ENCODE results near the gene ARHGAP4.

Gene ARHGAP4

GRCh38 chrX:153884136-153884535, 41.9 kb downstream of the ARHGAP4 start:
- FAIRE-seq: peak; percentile 67
- DNase-seq (ENCODE audit: insufficient read length, low spot score): no peak

DNA sequence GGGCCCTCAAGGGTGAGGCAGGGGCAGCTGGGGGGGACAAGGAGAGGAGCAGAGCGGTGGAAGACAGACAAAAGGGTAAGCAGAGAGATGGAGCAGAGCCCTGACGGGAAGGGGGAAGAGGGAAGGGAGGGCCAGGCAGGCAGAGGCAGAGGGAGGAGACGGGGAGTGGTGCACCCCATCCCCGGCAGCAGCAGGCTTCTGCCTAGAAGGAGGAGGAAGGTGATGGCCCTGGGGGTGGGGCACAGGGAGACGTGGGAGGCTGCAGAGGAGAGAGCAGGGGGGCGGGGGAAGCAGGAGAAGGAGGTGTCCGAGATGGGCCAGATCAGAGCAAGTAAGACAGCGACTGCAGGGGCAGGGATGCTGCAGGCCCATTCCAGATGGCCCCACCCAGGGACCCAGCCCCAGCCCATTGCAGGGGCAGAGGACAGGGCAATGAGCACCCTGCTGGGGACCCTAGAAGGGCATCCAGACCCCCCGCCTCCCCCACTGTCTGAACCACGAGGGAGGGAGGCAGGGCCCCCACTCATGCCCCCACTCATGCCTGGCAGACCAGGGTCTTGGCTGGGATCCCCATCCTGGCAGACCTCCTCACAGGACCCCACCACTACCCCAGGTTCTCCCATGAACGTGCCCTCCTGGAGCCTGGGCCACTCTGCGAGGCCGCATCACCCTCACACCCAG, 42.8 kb downstream of the ARHGAP4 start:
- DNase-seq (ENCODE audit: insufficient read length, low spot score): no peak
- no peak for FAIRE-seq

- FAIRE-seq: no peak
- no peak for DNase-seq (ENCODE audit: insufficient read length, low spot score)
These were observed 43.5 kb downstream of the ARHGAP4 start for GRCh38 chrX:153882557-153882956.

- no peak for DNase-seq (ENCODE audit: insufficient read length, low spot score)
- no peak for FAIRE-seq
These were observed 44.0 kb downstream of the ARHGAP4 start for GRCh38 chrX:153882086-153882498.

GRCh38 chrX:153881281-153881680, 44.8 kb downstream of the ARHGAP4 start:
- no peak for DNase-seq (ENCODE audit: insufficient read length, low spot score)
- no peak for FAIRE-seq

DNA sequence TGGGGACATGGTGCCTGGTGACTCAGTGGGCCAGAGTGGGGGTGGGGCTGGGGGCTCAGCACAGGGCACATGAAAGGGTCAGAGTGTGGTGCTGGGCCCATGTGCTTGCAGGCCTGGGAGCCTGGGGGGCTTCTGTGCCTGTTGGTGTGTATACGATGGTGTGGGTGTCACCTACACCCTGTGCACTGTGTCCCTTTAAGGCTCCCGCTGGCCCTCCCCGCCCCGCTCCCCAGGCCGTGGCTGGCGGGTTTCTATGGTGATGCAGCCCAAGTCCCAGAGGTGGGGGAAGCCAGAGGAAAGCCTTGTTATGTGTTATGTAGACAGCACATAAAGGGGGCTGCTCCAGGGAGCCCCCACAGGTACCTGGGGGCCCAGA, 45.6 kb downstream of the ARHGAP4 start:
- DNase-seq (ENCODE audit: insufficient read length, low spot score): no peak
- FAIRE-seq: no peak

- no peak for DNase-seq (ENCODE audit: insufficient read length, low spot score)
- FAIRE-seq: no peak
These were observed 46.2 kb downstream of the ARHGAP4 start for GRCh38 chrX:153879741-153880439.

GRCh38 chrX:153878969-153879653, 47.0 kb downstream of the ARHGAP4 start:
- no peak for DNase-seq (ENCODE audit: insufficient read length, low spot score)
- FAIRE-seq: peak; percentile 84

DNA sequence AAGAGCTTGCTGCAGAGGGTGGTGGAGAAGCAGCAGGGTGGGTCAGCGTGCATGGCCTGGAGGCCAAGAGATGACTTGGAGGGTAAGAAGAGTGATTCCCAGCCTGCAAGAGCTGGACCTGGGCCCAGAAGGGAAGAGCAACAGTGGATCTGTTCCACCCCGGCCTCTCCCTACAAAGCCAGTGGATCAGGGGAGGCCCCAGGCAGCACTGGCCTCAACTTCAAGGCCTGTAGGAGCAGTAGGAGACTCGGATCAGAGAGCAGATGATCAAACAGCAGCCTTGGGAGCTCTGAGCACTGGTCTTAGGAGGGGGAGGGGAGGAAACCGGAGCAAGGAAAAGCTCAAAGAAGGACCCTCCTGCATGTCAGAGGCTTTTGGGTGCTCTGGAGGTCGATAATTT, 47.7 kb downstream of the ARHGAP4 start:
- DNase-seq (ENCODE audit: insufficient read length, low spot score) (no peak), FAIRE-seq (no peak)

- DNase-seq (ENCODE audit: insufficient read length, low spot score) (no peak), FAIRE-seq (no peak)
These were observed 48.3 kb downstream of the ARHGAP4 start for GRCh38 chrX:153877571-153878261.

DNA sequence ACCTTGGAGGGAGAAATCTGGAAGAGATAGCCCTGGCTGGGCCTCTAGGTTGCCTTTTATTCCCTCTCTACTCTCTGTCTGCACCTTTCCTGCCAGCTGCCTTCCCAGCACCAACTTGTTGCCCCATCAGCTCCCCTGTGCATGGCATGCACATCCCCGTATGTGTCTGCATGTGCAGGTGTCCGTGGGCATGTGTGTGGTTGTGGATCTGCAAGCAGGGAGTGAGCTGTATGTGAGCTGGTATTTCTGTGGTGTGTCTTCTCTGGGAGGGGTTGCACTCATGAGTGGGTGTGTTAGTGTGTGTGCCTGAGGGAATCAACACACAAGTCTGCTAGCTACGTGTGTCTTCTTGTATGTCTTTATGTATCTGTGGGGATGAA, 50.0 kb downstream of the ARHGAP4 start:
- FAIRE-seq: no peak
- DNase-seq (ENCODE audit: insufficient read length, low spot score): no peak

DNA sequence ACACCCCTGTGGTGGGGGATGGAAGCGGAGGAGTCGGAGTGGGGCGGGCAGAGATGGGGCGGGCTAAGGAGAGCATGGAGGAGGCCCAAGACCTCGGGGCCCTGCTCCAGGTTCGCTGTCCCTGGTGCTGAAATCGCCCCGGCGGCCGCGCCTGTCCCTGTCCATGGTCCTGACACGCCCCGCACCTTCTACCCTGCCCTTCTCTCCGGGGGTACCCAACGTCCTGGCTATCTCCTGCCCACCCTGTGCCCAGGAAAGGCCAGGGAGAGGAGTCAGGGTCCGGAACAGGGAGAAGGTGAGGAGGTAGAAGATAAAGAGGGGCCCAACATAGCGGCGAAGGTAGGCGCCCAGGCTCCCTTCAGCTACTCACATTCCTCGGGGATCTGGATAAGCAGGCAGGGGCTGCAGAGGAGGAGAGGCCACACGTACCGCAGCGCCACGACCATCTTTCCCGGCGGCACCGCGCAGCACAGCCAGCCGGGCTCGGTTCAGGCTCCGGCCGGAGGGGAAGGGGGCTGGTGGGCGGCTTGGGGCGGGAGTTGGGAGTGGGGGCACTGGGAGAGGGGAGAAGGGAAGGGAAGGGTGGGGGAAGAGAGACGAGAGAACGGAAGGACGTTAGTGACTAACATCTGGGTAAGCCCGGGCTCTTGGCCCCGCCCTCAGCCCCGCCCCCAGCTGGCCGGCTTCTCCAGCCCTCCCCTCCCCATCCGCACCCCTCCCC, 50.5 kb downstream of the ARHGAP4 start:
- FAIRE-seq: peak; percentile 76
- DNase-seq (ENCODE audit: insufficient read length, low spot score): peak; percentile 62

DNA sequence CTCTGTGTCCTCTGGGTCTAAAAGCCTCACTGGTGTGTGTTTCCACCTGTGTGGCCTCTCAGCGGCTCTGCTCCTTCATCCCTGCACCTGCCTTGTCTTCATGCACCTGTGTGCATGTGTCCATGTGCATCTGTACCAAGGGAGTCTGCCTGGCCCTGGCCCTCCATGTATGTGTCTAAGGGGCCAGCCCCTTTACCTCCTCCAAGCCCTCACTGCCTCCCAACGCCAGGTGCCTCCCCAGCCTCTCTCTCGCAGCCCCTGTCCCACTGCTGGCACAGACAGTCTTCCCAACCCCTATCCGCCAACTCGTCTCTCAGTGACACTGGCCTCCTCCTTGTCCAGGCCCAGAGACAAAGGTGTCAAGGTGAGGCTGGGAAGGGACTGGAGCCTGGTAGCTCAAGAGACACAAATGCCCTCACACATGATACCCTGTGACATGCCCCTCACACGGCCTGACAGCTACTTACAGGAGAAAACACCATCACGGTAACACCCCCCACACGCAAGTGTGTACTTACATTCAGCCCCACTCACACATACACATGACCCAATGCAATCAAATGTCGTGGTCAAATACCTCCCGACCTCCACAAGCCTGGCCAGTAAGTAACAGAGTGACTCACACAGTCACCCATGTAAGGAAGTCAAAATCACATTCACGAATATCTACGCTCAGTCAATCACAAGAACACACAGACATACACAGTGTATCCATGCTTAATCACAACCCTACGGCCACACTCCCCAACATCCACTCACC, 51.5 kb downstream of the ARHGAP4 start:
- no peak for FAIRE-seq

DNA sequence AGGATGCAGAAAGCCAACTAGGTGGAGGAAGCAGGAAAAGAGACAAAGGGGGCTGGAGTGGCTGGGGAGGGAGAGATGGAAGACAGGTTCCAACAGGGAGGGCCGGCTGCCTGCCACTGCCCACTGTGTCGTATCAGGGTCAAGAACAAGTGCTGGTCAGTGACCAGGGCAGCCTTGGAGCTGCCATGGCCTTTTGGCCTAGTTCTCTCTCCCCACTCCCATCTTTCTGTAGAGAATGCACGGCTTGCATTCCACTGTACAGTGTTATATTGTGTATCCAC, 52.0 kb downstream of the ARHGAP4 start:
- FAIRE-seq: no peak
- no peak for DNase-seq (ENCODE audit: insufficient read length, low spot score)

More for the DNA sequence above, 51.5 kb downstream of the ARHGAP4 start:
- DNase-seq (ENCODE audit: insufficient read length, low spot score): no peak

DNA sequence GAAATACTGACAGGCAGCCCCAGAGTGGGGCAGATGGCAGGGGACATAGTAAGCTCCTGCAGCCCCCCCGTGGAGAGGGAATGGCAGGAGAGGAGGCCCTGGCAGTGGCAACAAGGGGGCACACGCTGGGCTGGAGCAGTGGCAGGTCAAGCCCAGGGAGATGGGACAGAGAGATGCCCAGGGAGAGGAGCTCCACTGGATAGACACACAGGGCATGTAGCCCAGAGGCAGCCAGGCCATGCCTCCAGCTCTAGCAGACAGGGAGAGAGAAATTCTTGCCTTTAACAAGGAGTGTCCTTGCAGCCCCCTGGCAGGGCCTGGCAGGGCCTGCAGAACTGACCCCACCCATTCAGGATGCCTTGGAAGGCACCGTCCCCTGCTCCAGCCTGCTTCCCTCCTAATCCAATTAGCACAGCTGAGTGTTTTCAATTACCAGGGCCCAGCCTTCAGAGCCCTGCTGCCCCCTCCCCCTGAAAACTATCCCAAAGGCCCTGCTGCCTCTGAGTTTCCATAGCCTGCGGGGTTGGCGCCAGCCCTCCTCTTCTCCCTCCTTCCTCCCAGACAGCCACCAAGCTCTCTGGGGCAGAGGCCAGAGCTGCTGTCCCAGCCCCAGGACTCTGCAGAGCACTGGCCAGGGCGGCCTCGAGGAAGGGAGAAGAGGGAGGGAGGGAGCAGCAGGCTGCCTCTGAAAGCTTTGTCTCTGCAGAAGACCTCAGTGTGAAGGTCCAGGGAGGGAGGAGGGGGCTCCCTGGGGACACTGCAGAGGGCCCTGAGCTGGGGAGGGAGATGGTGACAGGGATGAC, 52.6 kb downstream of the ARHGAP4 start:
- DNase-seq (ENCODE audit: insufficient read length, low spot score) (no peak), FAIRE-seq (no peak)

- no peak for FAIRE-seq
- DNase-seq (ENCODE audit: insufficient read length, low spot score): no peak
These were observed 53.9 kb downstream of the ARHGAP4 start for GRCh38 chrX:153871946-153872878.

DNA sequence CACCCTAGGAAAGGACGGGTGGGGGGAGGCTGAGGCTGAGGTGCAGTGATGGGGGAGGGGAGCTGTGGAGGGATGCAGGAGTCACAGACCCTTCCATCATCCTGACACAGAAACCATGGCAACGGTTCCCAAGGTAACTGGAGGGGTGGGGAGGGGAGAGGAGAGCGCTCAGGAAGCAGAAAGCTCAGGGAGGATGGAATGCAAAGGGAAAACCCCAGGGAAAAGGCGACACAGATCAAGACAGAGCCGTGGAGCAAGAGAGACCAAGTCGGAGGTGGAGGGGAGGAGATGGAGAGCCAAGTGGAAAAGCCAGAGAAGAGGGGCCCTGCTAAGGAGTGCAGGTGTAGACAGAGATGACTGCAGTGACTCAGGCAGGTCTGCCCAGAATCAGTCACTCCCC, 54.6 kb downstream of the ARHGAP4 start:
- DNase-seq (ENCODE audit: insufficient read length, low spot score) (no peak), FAIRE-seq (no peak)

- no peak for DNase-seq (ENCODE audit: insufficient read length, low spot score)
- FAIRE-seq: no peak
These were observed 55.2 kb downstream of the ARHGAP4 start for GRCh38 chrX:153870791-153871360.
